Right atrium auricular region (tissue), 2 donors: Measurements from ENCODE around the gene TRPM1. TPM values are rescaled to one million over a fixed set of nuclear protein-coding genes. Genes with fewer than 3 reads are reported as not detected.

Experiments used
- DNase-seq: peaks from one replicate; pipeline ENCODE4 v3.0.0-alpha.2; 2019; ENCODE audit warnings: low spot score
- H3K27ac ChIP-seq, 2 donors: fragments of 200-600 bp; sonication (generic); 1 replicate in 1 of 2; 2 replicates in 1 of 2; pipeline ENCODE4 v1.5.1; 2016 to 2019
- H3K27me3 ChIP-seq, 2 donors: fragments of 200-600 bp; sonication (generic); one replicate each; pipeline versions ENCODE4 v1.5.1 to v1.6.0; 2017 to 2019
- H3K36me3 ChIP-seq: fragments of 200-600 bp; sonication (generic); one replicate; pipeline ENCODE4 v1.5.1; 2016
- H3K4me1 ChIP-seq, 2 donors: fragments of 200-600 bp; sonication (generic); one replicate each; pipeline versions ENCODE4 v1.5.1 to v1.6.0; 2017 to 2019
- H3K4me3 ChIP-seq, 2 donors: fragments of 200-600 bp; sonication (generic); 1 replicate in 1 of 2; 2 replicates in 1 of 2; pipeline ENCODE4 v1.5.1; 2017 to 2019; ENCODE audit warnings: mild to moderate bottlenecking in 1 of 2, moderate library complexity in 1 of 2
- H3K9me3 ChIP-seq, 2 donors: fragments of 200-600 bp; sonication (generic); one replicate each; pipeline ENCODE4 v1.5.1; 2019
- total RNA-seq, 2 donors: library from RNA; depleted of rRNA; stranded (reverse); fragments of >200 nt; gene quantifications; one replicate each; pipeline ENCODE4 v1.1.0, GENCODE V29; 2016
- TF ChIP-seq, protein P1 (sequence below), 2 donors: fragments of 200-600 bp; sonication (generic); IDR thresholded peaks; one replicate each; pipeline ENCODE4 v1.5.1; 2019; ENCODE audit warnings: antibody characterized with exemption in 2 of 2

Gene TRPM1
- total RNA-seq, 2 donors from 2014 or later = not detected

DNA sequence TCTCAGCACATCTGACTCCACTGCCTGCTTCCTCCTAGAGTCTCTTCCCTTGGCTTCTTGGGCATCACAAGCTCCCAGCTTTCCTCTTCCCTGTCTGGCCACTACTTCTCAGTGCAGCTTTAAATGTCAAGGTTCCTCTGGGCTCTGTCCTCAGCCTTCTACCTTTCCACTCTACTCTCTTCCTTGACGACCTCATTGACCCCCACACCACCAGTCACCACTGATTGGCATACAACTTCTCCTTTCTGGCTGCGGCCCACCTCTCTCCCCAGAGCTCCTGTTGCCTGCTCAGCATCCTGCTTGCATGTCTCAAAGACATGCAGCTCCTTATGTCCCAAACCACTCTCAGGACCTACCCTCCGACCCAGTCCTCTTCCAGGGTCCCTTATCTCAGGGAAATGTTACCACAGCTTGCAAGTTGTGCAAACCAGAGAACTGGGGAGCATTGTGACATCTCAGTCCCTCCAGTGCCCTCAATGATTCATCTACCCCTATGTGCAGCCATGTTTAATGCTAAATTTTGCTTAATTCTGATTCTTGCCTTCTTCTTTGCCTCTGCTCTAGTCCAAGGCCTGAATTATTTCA is 49.9 kb downstream of the TRPM1 start:
- TF ChIP-seq, protein P1, sequence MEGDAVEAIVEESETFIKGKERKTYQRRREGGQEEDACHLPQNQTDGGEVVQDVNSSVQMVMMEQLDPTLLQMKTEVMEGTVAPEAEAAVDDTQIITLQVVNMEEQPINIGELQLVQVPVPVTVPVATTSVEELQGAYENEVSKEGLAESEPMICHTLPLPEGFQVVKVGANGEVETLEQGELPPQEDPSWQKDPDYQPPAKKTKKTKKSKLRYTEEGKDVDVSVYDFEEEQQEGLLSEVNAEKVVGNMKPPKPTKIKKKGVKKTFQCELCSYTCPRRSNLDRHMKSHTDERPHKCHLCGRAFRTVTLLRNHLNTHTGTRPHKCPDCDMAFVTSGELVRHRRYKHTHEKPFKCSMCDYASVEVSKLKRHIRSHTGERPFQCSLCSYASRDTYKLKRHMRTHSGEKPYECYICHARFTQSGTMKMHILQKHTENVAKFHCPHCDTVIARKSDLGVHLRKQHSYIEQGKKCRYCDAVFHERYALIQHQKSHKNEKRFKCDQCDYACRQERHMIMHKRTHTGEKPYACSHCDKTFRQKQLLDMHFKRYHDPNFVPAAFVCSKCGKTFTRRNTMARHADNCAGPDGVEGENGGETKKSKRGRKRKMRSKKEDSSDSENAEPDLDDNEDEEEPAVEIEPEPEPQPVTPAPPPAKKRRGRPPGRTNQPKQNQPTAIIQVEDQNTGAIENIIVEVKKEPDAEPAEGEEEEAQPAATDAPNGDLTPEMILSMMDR (IDR thresholded peaks at IDR 0.05) = no peak
- no peak overlapping the region for H3K4me3 ChIP-seq
- no peak for DNase-seq
- H3K36me3 ChIP-seq = no peaks in the 10 kb centered on the region
- no peak overlapping the region for H3K27ac ChIP-seq
- H3K4me1 ChIP-seq = no peaks in the 10 kb centered on the region
- H3K9me3 ChIP-seq = no peaks in the 10 kb centered on the region
- no peaks in the 10 kb centered on the region for H3K27me3 ChIP-seq

DNA sequence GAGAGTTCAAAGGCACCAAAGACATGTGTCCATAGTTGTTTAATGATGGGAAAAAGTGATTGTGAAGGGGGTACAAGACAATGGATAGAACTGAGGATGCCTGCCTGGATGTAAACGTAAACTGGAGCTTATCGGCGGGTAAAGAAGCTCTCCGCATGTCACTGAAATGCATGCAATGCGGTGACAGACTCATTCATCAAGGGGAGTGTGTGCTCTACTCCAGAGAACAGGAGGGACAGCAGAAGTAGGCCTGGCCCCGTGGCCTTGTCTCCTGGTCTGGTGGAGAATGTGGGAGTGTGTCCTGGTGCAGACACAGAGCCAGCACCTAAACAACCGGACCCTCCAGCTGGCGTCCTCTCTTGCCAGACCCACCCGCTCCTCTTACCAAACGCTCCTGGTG is 50.6 kb downstream of the TRPM1 start:
- Histone ChIP-seq H3K36me3 (no peaks in the 10 kb centered on the region), H3K4me3 (no peak overlapping the region), H3K9me3 (no peaks in the 10 kb centered on the region), H3K4me1 (no peaks in the 10 kb centered on the region), H3K27me3 (no peaks in the 10 kb centered on the region), H3K27ac (no peak overlapping the region)
- TF ChIP-seq, protein P1 (IDR thresholded peaks at IDR 0.05) = no peak
- DNase-seq = no peak

DNA sequence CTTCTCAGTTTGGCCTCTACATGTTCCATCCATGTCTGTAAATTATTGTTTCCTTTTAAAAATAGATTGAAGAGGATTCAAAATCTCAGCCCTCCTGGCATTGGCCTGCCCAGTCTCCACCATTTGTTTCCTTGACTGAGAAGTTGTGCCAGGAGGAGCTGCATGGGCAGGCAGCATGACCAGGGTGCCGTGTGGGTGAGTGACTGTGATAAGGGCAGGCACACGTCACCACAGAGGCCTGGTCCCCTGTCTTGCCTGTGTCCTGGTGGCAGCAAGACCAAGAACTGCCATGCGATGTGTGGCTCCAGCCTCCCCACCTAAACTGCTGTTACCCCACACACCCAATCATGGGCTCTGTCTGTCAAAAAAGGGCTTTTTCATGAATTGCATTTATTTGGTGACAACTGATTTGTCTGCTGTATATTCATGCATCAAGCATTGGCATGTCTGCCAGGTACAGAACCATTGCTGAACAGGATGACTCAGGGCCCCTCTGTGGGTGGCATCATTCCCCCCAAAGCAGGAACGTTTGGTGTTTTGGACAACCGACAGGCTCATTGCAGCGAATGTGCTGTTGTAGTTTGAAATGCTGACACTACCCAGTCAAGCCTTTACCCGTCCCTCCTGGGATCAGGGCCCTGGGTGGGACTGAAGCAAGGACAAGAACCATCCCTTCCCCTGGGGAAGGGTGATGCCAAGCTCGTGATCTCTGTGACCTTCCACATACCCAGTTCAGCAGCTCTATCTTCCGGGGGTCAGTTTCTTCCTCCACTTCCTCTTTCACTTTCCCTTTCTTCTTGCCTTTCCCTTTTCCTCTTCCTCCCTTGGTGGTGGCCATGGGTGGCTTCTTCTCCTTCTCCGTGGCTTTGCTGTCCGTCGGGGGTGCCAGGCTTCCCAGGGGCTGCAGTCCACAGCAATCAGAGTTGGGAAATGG is 51.6 kb downstream of the TRPM1 start:
- TF ChIP-seq, protein P1 (IDR thresholded peaks at IDR 0.05) = no peak
- no peak for DNase-seq
- H3K27ac ChIP-seq = no peak overlapping the region
- no peaks in the 10 kb centered on the region for H3K36me3 ChIP-seq
- no peaks in the 10 kb centered on the region for H3K4me1 ChIP-seq
- H3K4me3 ChIP-seq = no peak overlapping the region
- no peaks in the 10 kb centered on the region for H3K27me3 ChIP-seq
- H3K9me3 ChIP-seq = no peaks in the 10 kb centered on the region

DNA sequence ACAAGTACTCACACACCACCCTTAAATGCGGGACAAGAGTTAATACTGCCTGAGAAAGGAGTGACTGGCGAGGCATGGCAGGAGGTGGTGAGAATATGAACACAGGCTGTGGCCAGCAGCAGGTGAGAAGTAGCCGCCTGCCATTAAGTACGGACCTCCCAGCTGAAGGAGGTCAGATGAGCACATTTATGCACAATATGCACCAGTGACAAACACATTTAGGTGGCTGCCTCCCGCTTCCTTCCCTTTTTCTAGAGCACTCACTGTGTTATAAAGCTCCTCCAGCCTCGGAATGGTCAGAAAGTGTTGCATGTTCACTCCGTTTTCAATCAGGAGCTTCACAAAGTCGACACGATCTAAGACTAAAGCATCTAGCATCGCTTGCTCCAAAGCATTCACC is 52.4 kb downstream of the TRPM1 start:
- no peak for DNase-seq
- TF ChIP-seq, protein P1 (IDR thresholded peaks at IDR 0.05) = no peak

DNA sequence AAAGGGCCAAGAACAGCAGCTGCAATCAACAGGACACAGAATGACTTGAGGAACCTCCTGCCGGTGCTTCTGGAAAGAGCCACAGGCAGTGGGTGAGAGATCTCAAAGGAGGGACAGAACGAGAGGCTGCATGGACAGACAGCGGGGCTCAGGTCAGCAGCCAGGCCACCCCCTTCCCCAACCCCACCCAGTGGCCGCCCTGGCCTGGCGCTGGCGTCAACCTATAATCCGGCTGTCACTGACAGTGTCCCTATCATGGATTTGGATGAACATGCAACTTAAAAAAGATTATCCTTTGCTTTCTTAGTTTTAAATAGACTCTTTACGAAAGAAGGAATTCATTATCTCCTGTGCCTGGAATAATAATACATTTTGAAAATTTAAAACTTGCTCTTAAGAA is 54.1 kb downstream of the TRPM1 start:
- DNase-seq = no peak
- H3K4me1 ChIP-seq = no peaks in the 10 kb centered on the region
- TF ChIP-seq, protein P1 (IDR thresholded peaks at IDR 0.05) = no peak
- no peak overlapping the region for H3K27ac ChIP-seq
- H3K9me3 ChIP-seq = no peaks in the 10 kb centered on the region
- no peak overlapping the region for H3K4me3 ChIP-seq
- H3K27me3 ChIP-seq = no peaks in the 10 kb centered on the region
- H3K36me3 ChIP-seq = no peaks in the 10 kb centered on the region

More for the DNA sequence above, 52.4 kb downstream of the TRPM1 start:
- Histone ChIP-seq H3K27me3 (no peaks in the 10 kb centered on the region), H3K27ac (no peak overlapping the region), H3K4me1 (no peaks in the 10 kb centered on the region), H3K36me3 (no peaks in the 10 kb centered on the region), H3K4me3 (no peak overlapping the region), H3K9me3 (no peaks in the 10 kb centered on the region)
